Breast epithelium (tissue), 3 donors: ENCODE results near the gene PLCB2.

Experiments
- POLR2A ChIP-seq: fragments of 450-650 bp; IDR thresholded peaks from one replicate; pipeline ENCODE4 v1.6.1; 2016; ENCODE audit warnings: antibody characterized with exemption, mild to moderate bottlenecking, moderate library complexity
- POLR2AphosphoS5 ChIP-seq, 3 donors: sonication (generic); formaldehyde crosslinking; IDR thresholded peaks; one replicate each; pipeline ENCODE4 v1.6.1; 2017; ENCODE audit warnings: antibody characterized with exemption in 3 of 3
- TF ChIP-seq, protein P1 (sequence below), 3 donors: fragments of 450-650 bp; IDR thresholded peaks; one replicate each; pipeline ENCODE4 v1.5.1; 2016 to 2017; ENCODE audit warnings: antibody characterized with exemption in 3 of 3, mild to moderate bottlenecking in 3 of 3, moderate library complexity in 3 of 3

GRCh38 chr15:40275954-40276353, 31.8 kb downstream of the PLCB2 start:
- TF ChIP-seq, protein P1, sequence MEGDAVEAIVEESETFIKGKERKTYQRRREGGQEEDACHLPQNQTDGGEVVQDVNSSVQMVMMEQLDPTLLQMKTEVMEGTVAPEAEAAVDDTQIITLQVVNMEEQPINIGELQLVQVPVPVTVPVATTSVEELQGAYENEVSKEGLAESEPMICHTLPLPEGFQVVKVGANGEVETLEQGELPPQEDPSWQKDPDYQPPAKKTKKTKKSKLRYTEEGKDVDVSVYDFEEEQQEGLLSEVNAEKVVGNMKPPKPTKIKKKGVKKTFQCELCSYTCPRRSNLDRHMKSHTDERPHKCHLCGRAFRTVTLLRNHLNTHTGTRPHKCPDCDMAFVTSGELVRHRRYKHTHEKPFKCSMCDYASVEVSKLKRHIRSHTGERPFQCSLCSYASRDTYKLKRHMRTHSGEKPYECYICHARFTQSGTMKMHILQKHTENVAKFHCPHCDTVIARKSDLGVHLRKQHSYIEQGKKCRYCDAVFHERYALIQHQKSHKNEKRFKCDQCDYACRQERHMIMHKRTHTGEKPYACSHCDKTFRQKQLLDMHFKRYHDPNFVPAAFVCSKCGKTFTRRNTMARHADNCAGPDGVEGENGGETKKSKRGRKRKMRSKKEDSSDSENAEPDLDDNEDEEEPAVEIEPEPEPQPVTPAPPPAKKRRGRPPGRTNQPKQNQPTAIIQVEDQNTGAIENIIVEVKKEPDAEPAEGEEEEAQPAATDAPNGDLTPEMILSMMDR (IDR thresholded peaks at IDR 0.05): no peak
- TF ChIP-seq POLR2A (no peak), POLR2AphosphoS5 (IDR thresholded peaks at IDR 0.05) (no peak)
